B cell (primary cell): ENCODE results near the gene TEX101. TPM values are rescaled to one million over a fixed set of nuclear protein-coding genes. Genes with fewer than 3 reads are reported as not detected.

Experiments
- ATAC-seq: fragments of 200-7000 bp; cut with Tn5 transposase; one replicate; pipeline ENCODE4 v1.10.0; 2021; ENCODE audit warnings: low read depth, mild to moderate bottlenecking, moderate number of reproducible peaks, moderate library complexity
- CTCF ChIA-PET: fragments of 350-600 bp; sonication (Branson Sonifier 250); formaldehyde crosslinking; loops from one replicate; lab custom pipeline; 2021; ENCODE audit warnings: antibody characterized with exemption, inconsistent platforms; lab: Charles Lee
- POLR2A ChIA-PET: fragments of 350-600 bp; sonication (Branson Sonifier 250); formaldehyde crosslinking; loops from one replicate; lab custom pipeline; 2021; ENCODE audit warnings: antibody characterized with exemption; lab: Charles Lee
- DNase-seq: peaks from one replicate; pipeline ENCODE4 v3.0.0; 2013
- H2AFZ ChIP-seq: 2 replicates; pipeline ENCODE4 v1.6.1; 2012; ENCODE audit warnings: mild to moderate bottlenecking, low read depth, low read length; ENCODE audit not compliant: insufficient read depth, poor library complexity, severe bottlenecking
- H3K27ac ChIP-seq, 2 donors: 1 replicate in 1 of 2; 2 replicates in 1 of 2; pipeline ENCODE4 v1.5.1; 2012 to 2013; ENCODE audit warnings: low read length in 2 of 2, mild to moderate bottlenecking in 2 of 2, moderate library complexity in 1 of 2
- H3K27me3 ChIP-seq, 4 experiments: fragments of 200-600 bp in 1 of 4; sonication (generic) in 1 of 4; replicated peaks in 1 of 4; 1 replicate in 2 of 4; 2 replicates in 2 of 4; pipeline versions ENCODE4 v1.6.1 to v1.7.0; 2013 to 2016; ENCODE audit warnings: low read length in 3 of 4, mild to moderate bottlenecking in 2 of 4, mixed read lengths in 1 of 4, moderate library complexity in 1 of 4; ENCODE audit not compliant: insufficient read depth in 4 of 4, control insufficient read depth in 3 of 4; ENCODE audit errors: control extremely low read depth in 1 of 4
- H3K36me3 ChIP-seq, 2 experiments: replicated peaks in 1 of 2; 1 replicate in 1 of 2; 2 replicates in 1 of 2; pipeline versions ENCODE4 v1.6.1 to v1.7.1; 2013; ENCODE audit warnings: low read length in 1 of 2; ENCODE audit not compliant: insufficient read depth in 2 of 2, control insufficient read depth in 1 of 2; ENCODE audit errors: control extremely low read depth in 1 of 2, extremely low read depth in 1 of 2
- H3K4me1 ChIP-seq, 2 donors: fragments of 200-600 bp in 1 of 2; sonication (generic) in 1 of 2; 1 replicate in 1 of 2; 2 replicates in 1 of 2; pipeline versions ENCODE4 v1.5.1 to v1.6.1; 2013 to 2017; ENCODE audit warnings: low read length in 2 of 2; ENCODE audit not compliant: control insufficient read depth in 2 of 2, insufficient read depth in 2 of 2
- H3K4me2 ChIP-seq: replicated peaks from 2 replicates; pipeline ENCODE3; 2012; ENCODE audit warnings: mild to moderate bottlenecking, low read depth, low read length; ENCODE audit not compliant: poor library complexity, severe bottlenecking
- H3K4me3 ChIP-seq, 5 experiments: fragments of 200-600 bp in 1 of 5; sonication (generic) in 1 of 5; 1 replicate in 3 of 5; 2 replicates in 2 of 5; pipeline versions ENCODE4 v1.5.1 to v1.7.0; 2011 to 2016; ENCODE audit warnings: low read length in 4 of 5, mild to moderate bottlenecking in 4 of 5, low read depth in 2 of 5, control low read depth in 1 of 5, moderate library complexity in 1 of 5; ENCODE audit not compliant: insufficient read depth in 1 of 5; ENCODE audit errors: control extremely low read depth in 1 of 5, extremely low read depth in 1 of 5
- H3K79me2 ChIP-seq: fragments of 200-600 bp; sonication (generic); one replicate; pipeline ENCODE4 v1.6.0; 2016; ENCODE audit warnings: low read length; ENCODE audit not compliant: control insufficient read depth, insufficient read depth
- H3K9ac ChIP-seq: fragments of 200-600 bp; sonication (generic); 2 replicates; pipeline ENCODE4 v1.6.1; 2017; ENCODE audit warnings: mild to moderate bottlenecking, low read length, moderate library complexity
- H3K9me3 ChIP-seq, 3 donors: one replicate each; pipeline versions ENCODE4 v1.6.1 to v1.7.1; 2013; ENCODE audit warnings: low read length in 2 of 3; ENCODE audit not compliant: control insufficient read depth in 2 of 3, insufficient read depth in 1 of 3; ENCODE audit errors: control extremely low read depth in 1 of 3
- H4K20me1 ChIP-seq: 2 replicates; pipeline ENCODE4 v1.6.0; 2012; ENCODE audit warnings: mild to moderate bottlenecking, low read length; ENCODE audit not compliant: insufficient read depth, control insufficient read depth, poor library complexity, severe bottlenecking
- H3K27ac Mint-ChIP-seq: one replicate; pipeline ENCODE4 v1.8.0; 2021; ENCODE audit warnings: mixed read lengths
- H3K27me3 Mint-ChIP-seq: one replicate; pipeline ENCODE4 v1.8.0; 2021; ENCODE audit warnings: mixed read lengths
- H3K4me1 Mint-ChIP-seq: one replicate; pipeline ENCODE4 v1.8.0; 2021; ENCODE audit warnings: mixed read lengths
- H3K4me3 Mint-ChIP-seq: one replicate; pipeline ENCODE4 v1.8.0; 2021; ENCODE audit warnings: mixed read lengths
- H3K9me3 Mint-ChIP-seq: one replicate; pipeline ENCODE4 v1.8.0; 2022; ENCODE audit warnings: mixed read lengths; ENCODE audit not compliant: insufficient read depth
- CTCF ChIP-seq: fragments of 200-600 bp; IDR thresholded peaks from one replicate; pipeline ENCODE4 v1.8.0; 2022; ENCODE audit warnings: antibody characterized with exemption, mild to moderate bottlenecking
- EZH2 ChIP-seq: IDR thresholded peaks from 2 replicates; pipeline ENCODE4 v1.6.1; 2012; ENCODE audit warnings: borderline replicate concordance, low read depth, mild to moderate bottlenecking, moderate library complexity, low read length; ENCODE audit not compliant: insufficient read depth, poor library complexity, severe bottlenecking
- WGBS: methylation state at CpG from one replicate; pipeline ENCODE4 v1.1.5; 2013; ENCODE audit warnings: missing lambda C conversion rate; ENCODE audit not compliant: insufficient coverage; 5-methylcytosine and 5-hydroxymethylcytosine counted together
- intact Hi-C: fragments of 100-400 bp; cut with micrococcal nuclease; formaldehyde crosslinking; loops from one replicate; pipeline ENCODE4 v1.10.0; 2022
- polyA plus RNA-seq: library from polyadenylated mRNA; depleted of rRNA; stranded (reverse); fragments of >200 nt; gene quantifications from 2 replicates; pipeline ENCODE4 v1.2.3, GENCODE V29; 2012
- total RNA-seq, 2 donors: library from RNA; stranded (reverse); fragments of 120-200 nt in 1 of 2; gene quantifications; 1 replicate in 1 of 2; 2 replicates in 1 of 2; pipeline versions ENCODE4 v1.2.3 to v1.2.4, GENCODE V29; 2013 to 2022

Gene TEX101
- total and polyA plus RNA-seq, 2 donors (not counting 1 experiment from before 2014, with no cell fraction given) = not detected

GRCh38 chr19:43461303-43461702 is 46.6 kb downstream of the TEX101 start:
- Histone ChIP-seq H3K36me3 (no peaks in the 10 kb centered on the region), H3K4me3 (no peak overlapping the region), H3K4me1 (peaks cover 8 to 14% of the 10 kb centered on the region in 2 donors), H3K9ac (no peak overlapping the region), H2AFZ (no peak overlapping the region), H3K27me3 (peaks cover 0 to 12% (median 5%) of the 10 kb centered on the region in 4 experiments), H3K79me2 (no peaks in the 10 kb centered on the region), H3K27ac (no peak overlapping the region), H3K4me2 (no peak overlapping the region), H4K20me1 (no peaks in the 10 kb centered on the region), H3K9me3 (peaks cover 0 to 22% (median 0%) of the 10 kb centered on the region in 3 donors)
- Mint-ChIP-seq H3K27ac (no peak overlapping the region), H3K9me3 (no peaks in the 10 kb centered on the region), H3K27me3 (peaks cover 8% of the 10 kb centered on the region), H3K4me3 (peak overlapping the region; percentile 32), H3K4me1 (peaks cover 15% of the 10 kb centered on the region)
- intact Hi-C loops = loop anchor here (5.0 kb wide), 1 partner anchor 56 kb away; no protein-coding TSS in a partner anchor
- DNase-seq = no peak
- ATAC-seq = no peak
- TF ChIP-seq CTCF (no peak), EZH2 (no peak)
- CTCF ChIA-PET = interaction anchor here (1.3 to 7.0 kb wide), 3 partner anchors 11 to 284 kb away, joined by 3 to 40 read pairs (median 3); no protein-coding TSS in a partner anchor
- WGBS = 89% methylated on average over 12 of the region's 12 CpGs
- POLR2A ChIA-PET = no interaction called here

DNA sequence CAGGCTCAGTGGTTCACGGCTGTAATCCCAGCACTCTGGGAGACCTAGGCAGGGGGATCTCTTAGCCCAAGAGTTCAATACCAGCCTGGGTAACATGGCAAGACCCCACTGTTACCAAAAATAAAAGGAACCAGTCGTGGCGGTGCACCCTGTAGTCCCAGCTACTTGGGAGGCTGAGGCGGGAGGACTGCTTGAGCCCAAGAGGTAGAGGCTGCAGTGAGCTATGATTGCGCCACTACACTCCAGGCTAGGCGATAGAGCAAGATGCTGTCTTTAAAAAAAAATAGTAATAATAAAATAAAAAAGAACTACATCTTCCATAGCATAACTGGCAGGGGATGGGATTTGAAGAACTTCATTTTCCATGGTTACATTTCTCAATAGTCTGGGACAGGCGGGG is 47.7 kb downstream of the TEX101 start:
- Histone ChIP-seq H3K36me3 (no peaks in the 10 kb centered on the region), H3K9ac (no peak overlapping the region), H3K79me2 (no peaks in the 10 kb centered on the region), H4K20me1 (no peaks in the 10 kb centered on the region), H3K27ac (no peak overlapping the region), H2AFZ (no peak overlapping the region), H3K9me3 (peaks cover 0 to 22% (median 0%) of the 10 kb centered on the region in 3 donors), H3K27me3 (peaks cover 0 to 12% (median 5%) of the 10 kb centered on the region in 4 experiments), H3K4me3 (no peak overlapping the region), H3K4me1 (peaks cover 8 to 14% of the 10 kb centered on the region in 2 donors), H3K4me2 (no peak overlapping the region)
- H3K9me3 Mint-ChIP-seq = no peaks in the 10 kb centered on the region
- peak overlapping the region; percentile 71 for H3K4me3 Mint-ChIP-seq
- H3K27me3 Mint-ChIP-seq = peaks cover 8% of the 10 kb centered on the region
- H3K27ac Mint-ChIP-seq = no peak overlapping the region
- peaks cover 15% of the 10 kb centered on the region for H3K4me1 Mint-ChIP-seq
- DNase-seq = no peak
- POLR2A ChIA-PET = no interaction called here
- 96% methylated on average over 3 of the region's 7 CpGs for WGBS
- TF ChIP-seq EZH2 (no peak), CTCF (no peak)
- CTCF ChIA-PET = interaction anchor here (1.6 to 3.6 kb wide), 5 partner anchors 11 to 57 kb away, joined by 4 to 21 read pairs (median 12); no protein-coding TSS in a partner anchor
- no peak for ATAC-seq
- intact Hi-C loops = loop anchor here (5.0 kb wide), 1 partner anchor 55 kb away; no protein-coding TSS in a partner anchor
